ENCODE results near the gene RSRC2. TPM values are rescaled to one million over a fixed set of nuclear protein-coding genes. Genes with fewer than 3 reads are reported as not detected.

Gene RSRC2
- total and polyA plus RNA-seq, 9 of the 15 experiments (the other 6 are each of a cell fraction or from before 2014, with no cell fraction given), result 52.6 to 123 (median 80.3) TPM

DNA sequence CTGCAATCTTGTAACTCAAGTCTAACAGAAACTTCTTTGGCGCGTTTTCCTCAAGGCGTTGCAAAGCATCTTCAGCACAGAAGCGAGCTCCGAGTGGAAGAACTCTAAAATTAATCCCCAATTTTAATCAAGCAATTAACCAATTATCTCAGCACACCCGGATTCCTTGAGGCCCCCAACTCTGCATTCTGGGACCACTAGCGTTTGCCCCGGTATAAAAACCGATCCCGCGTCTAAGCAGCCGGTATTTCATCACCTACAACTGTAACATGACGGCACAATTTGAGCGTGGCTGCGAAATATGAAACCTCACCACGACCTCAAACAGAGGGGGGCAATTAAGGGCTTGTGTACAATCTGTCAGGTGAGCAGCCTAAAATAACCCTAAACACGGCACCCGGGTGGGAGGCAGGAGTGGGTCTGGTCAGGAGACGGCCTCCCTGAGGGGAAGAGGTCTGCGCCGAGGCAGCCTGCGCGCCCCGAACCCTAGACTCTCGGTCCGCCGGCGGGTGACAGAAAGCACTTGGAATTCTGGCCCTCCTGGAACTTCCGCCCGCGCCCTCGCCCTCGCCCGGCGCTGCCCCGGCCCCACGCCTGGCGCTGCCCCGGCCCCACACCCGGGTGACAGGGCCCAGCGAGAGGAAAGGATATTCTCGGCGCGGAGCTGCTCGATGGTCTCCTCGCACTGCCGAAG lies 26.6 kb downstream of the RSRC2 start (continued):
- TF ChIP-seq GTF2A2 (tag; IDR thresholded peaks at IDR 0.05) (0 out of 2 replicates have a peak, but pooled peaks have one; percentile 26), TSC22D4 (tag; IDR thresholded peaks at IDR 0.05) (no peak), SAP30 (IDR thresholded peaks at IDR 0.05; ENCODE audit: borderline replicate concordance, insufficient read depth, low read depth, low read length, poor library complexity, severe bottlenecking) (peak; percentile 8), CC2D1A (IDR thresholded peaks at IDR 0.05) (no peak)
- TF ChIP-seq, protein P1, sequence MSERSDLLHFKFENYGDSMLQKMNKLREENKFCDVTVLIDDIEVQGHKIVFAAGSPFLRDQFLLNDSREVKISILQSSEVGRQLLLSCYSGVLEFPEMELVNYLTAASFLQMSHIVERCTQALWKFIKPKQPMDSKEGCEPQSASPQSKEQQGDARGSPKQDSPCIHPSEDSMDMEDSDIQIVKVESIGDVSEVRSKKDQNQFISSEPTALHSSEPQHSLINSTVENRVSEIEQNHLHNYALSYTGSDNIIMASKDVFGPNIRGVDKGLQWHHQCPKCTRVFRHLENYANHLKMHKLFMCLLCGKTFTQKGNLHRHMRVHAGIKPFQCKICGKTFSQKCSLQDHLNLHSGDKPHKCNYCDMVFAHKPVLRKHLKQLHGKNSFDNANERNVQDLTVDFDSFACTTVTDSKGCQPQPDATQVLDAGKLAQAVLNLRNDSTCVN (CRISPR knock-in tag; IDR thresholded peaks at IDR 0.05), result no peak
- TF ChIP-seq, protein P2, sequence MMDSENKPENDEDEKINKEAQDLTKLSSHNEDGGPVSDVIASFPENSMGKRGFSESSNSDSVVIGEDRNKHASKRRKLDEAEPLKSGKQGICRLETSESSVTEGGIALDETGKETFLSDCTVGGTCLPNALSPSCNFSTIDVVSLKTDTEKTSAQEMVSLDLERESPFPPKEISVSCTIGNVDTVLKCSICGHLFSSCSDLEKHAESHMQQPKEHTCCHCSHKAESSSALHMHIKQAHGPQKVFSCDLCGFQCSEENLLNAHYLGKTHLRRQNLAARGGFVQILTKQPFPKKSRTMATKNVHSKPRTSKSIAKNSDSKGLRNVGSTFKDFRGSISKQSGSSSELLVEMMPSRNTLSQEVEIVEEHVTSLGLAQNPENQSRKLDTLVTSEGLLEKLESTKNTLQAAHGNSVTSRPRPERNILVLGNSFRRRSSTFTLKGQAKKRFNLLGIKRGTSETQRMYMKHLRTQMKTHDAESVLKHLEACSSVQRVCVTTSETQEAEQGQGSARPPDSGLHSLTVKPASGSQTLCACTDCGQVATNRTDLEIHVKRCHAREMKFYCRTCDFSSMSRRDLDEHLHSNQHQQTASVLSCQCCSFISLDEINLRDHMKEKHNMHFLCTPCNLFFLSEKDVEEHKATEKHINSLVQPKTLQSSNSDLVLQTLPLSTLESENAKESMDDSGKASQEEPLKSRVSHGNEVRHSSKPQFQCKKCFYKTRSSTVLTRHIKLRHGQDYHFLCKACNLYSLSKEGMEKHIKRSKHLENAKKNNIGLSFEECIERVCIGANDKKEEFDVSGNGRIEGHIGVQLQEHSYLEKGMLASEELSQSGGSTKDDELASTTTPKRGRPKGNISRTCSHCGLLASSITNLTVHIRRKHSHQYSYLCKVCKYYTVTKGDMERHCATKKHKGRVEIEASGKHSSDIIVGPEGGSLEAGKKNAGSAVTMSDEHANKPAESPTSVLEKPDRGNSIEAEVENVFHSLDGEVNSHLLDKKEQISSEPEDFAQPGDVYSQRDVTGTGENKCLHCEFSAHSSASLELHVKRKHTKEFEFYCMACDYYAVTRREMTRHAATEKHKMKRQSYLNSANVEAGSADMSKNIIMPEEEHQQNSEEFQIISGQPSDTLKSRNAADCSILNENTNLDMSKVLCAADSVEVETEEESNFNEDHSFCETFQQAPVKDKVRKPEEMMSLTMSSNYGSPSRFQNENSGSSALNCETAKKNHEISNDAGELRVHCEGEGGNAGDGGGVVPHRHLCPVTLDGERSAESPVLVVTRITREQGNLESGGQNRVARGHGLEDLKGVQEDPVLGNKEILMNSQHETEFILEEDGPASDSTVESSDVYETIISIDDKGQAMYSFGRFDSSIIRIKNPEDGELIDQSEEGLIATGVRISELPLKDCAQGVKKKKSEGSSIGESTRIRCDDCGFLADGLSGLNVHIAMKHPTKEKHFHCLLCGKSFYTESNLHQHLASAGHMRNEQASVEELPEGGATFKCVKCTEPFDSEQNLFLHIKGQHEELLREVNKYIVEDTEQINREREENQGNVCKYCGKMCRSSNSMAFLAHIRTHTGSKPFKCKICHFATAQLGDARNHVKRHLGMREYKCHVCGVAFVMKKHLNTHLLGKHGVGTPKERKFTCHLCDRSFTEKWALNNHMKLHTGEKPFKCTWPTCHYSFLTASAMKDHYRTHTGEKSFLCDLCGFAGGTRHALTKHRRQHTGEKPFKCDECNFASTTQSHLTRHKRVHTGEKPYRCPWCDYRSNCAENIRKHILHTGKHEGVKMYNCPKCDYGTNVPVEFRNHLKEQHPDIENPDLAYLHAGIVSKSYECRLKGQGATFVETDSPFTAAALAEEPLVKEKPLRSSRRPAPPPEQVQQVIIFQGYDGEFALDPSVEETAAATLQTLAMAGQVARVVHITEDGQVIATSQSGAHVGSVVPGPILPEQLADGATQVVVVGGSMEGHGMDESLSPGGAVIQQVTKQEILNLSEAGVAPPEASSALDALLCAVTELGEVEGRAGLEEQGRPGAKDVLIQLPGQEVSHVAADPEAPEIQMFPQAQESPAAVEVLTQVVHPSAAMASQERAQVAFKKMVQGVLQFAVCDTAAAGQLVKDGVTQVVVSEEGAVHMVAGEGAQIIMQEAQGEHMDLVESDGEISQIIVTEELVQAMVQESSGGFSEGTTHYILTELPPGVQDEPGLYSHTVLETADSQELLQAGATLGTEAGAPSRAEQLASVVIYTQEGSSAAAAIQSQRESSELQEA (IDR thresholded peaks at IDR 0.05; ENCODE audit: low read depth), result no peak
- TF ChIP-seq, protein P3, sequence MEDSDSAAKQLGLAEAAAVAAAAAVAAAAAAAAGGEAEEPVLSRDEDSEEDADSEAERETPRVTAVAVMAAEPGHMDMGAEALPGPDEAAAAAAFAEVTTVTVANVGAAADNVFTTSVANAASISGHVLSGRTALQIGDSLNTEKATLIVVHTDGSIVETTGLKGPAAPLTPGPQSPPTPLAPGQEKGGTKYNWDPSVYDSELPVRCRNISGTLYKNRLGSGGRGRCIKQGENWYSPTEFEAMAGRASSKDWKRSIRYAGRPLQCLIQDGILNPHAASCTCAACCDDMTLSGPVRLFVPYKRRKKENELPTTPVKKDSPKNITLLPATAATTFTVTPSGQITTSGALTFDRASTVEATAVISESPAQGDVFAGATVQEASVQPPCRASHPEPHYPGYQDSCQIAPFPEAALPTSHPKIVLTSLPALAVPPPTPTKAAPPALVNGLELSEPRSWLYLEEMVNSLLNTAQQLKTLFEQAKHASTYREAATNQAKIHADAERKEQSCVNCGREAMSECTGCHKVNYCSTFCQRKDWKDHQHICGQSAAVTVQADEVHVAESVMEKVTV (CRISPR knock-in tag; IDR thresholded peaks at IDR 0.05), result no peak

All from K562 (cell line).